ENCODE data around the gene ANAPC2. TPM values are rescaled to one million over a fixed set of nuclear protein-coding genes. Genes with fewer than 3 reads are reported as not detected.

The ANAPC2 gene
- total RNA-seq, 1 experiment from 2014 or later = 8.2 TPM

GRCh38 chr9:137176302-137177182 is 11.8 kb downstream of the ANAPC2 start:
- no peak for DNase-seq (ENCODE audit: low spot score)

DNA sequence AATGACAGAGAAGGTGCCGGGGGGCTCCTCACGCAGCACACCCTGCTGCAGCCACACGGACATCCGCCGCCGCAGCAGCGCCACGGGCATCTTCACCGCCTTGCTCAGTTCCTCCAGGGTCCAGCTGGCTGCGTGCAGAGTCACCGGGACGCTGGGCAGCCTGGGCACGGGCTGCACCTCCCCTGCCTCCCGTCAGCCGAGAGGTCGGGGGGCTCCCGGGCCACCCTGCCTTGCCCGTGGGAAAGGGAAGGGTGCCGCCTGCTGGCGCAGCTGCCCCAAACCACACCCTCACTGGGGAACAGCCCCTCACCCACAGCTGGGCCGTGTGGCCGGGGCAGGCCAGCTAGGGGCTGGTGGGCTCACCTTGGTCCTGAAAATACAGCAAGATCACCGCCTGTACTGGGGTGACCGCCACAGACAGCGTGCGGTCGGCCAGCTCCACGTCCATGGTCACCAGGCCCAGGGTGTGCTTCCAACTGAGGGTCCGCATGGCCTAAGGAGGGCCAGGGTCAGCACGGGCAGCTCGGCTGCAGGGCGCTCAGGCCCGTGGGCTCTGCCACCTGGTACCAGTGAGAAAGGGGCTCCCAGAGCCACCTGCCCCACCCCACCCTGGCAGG is 12.9 kb downstream of the ANAPC2 start:
- no peak for DNase-seq (ENCODE audit: low spot score)

GRCh38 chr9:137174722-137175293 is 13.6 kb downstream of the ANAPC2 start:
- DNase-seq (ENCODE audit: low spot score) = no peak

- no peak for DNase-seq (ENCODE audit: low spot score)
Observed at GRCh38 chr9:137173796-137174664, 14.3 kb downstream of the ANAPC2 start.

DNA sequence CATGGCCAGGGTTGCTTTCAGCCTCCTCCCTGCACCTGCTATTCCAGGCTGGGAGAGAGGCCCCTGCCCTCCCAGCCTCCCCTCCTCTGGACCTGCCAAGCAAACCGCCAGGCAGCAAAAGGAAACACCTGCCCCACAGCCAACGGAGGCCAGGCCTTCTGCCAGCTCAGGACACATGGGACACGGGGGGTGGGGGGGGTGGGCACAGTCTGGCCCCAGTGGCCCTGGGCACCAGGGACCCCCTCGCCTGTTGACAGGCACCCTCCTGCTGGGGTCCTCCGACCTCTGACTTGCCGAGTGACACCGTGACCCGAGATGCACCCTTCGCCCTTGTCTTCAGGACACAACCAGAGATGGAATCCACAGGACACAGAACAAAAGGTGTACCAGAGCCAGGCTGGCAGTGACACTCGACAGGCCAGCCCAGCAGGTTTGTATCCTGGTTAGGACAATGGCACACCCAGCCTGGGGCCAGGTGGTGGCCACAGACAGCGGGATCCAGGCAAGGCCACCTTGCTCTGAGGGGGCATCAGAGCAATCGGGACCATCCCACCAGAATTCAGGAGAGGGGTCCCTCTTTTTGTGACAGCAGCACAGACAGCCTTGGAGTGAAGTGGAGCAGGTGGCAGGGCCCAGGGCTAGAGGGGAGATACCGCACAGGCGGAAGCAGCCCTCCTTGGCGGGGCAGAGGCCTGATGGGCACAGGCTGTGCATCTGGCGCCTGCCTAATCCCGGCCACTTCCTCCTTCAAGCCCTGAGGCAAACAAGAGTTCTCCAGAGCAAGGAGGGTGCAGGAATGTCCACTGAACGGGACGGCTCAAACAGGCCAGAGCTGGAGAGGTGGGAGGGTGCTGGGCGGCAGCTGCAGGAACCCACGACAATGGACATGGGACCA is 15.2 kb downstream of the ANAPC2 start:
- DNase-seq (ENCODE audit: low spot score) = no peak

DNA sequence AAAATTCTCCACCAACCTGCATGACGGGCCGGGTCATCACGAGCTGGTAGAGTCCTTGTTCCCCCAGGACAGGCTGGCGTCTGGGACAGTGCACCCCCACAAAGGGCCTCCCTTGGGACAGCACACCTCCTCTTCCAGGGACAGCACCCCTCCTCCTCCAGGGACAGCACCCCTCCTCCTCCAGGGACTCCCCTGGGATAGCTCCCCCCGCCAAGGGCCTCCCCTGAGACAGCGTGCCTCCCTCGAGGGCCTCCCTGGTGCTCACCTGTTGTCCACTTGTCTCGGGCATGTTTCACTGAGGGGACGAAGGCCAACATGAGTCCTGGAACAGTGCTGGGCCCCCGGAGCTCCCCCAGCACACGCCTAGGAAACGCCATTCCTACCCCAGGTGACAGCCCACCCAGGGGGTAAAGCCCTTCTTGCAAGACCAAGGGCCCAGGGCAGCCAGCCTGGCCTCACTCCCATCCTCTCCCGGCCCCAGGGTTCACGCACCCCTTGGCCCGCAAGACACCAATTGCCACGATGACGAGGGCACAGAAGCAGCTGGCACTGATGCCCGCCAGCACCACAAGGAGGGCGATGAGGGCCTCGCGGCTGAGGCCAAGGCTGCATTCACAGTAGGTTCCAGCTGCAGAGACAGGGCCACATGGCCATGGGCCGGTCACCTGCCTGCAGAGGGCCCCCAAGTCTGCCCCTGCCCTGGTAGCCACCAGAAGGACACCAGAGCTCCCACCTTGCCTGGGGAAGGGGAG is 17.0 kb downstream of the ANAPC2 start:
- DNase-seq (ENCODE audit: low spot score) = no peak

- no peak for DNase-seq (ENCODE audit: low spot score)
Observed at GRCh38 chr9:137170486-137171148, 17.7 kb downstream of the ANAPC2 start.

DNA sequence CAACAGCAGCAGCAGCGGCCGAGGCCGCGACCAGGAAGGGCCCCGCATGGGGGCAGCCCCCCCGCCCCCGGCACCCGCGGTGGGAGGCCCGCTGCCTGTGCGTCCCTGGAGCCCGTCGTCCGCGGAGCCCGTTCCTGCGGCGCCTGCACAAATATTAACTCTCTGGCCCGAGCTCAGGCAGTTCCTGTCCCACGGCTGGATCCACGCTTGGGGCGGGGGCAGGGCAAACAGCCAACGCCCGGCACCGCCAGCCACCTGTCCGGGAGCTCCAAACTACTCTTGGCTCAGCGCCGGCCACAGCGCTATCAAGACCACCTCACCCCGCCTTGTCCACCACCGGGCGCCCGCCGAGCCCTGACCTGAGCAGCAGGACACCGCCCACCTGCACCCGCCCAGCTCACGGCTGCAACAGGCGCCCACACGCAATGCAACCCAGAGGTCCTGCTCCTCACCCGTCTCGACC is 18.4 kb downstream of the ANAPC2 start, which contains the start of gene LRRC26:
TSS of gene LRRC26 (minus strand) at position 156 of the 463 bp plus-strand sequence. CDS start at position 48, 108 bp downstream.
- DNase-seq (ENCODE audit: low spot score) = no peak

GRCh38 chr9:137168904-137169856 is 19.2 kb downstream of the ANAPC2 start:
- no peak for DNase-seq (ENCODE audit: low spot score)

DNA sequence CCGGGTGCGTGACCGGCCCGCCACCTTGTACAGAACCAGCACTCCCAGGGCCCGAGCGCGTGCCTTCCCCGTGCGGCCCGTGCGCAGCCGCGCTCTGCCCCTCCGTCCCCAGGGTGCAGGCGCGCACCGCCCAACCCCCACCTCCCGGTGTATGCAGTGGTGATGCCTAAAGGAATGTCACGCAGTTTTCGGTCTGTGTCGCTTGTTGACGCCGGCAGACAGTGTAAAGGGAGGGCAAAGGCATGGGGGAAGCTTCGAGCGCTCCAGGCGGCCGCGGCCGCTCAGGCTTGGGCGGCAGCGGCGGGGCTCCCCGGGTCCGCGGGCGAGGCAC is 19.8 kb downstream of the ANAPC2 start:
- DNase-seq (ENCODE audit: low spot score) = no peak

- no peak for DNase-seq (ENCODE audit: low spot score)
Observed at GRCh38 chr9:137167747-137168572, 20.4 kb downstream of the ANAPC2 start.

GRCh38 chr9:137167277-137167746 is 21.0 kb downstream of the ANAPC2 start:
- no peak for DNase-seq (ENCODE audit: low spot score)

- no peak for DNase-seq (ENCODE audit: low spot score)
Observed at GRCh38 chr9:137166380-137167229, 21.8 kb downstream of the ANAPC2 start.

GRCh38 chr9:137165250-137165836 is 23.0 kb downstream of the ANAPC2 start:
- no peak for DNase-seq (ENCODE audit: low spot score)

- no peak for DNase-seq (ENCODE audit: low spot score)
Observed at GRCh38 chr9:137164370-137165249, 23.8 kb downstream of the ANAPC2 start.

Data from H4 (cell line).